T-helper 1 cell treated with Interleukin-12 subunit alpha and Interleukin-12 subunit beta and Interleukin-4 antibody, amounts not matched to agents 30 μg/mL and 1 μg/mL, for 36 hours (primary cell): ENCODE data around the gene HMBS.
"Not testable (repeated sequence)": the region's sequence is repeated elsewhere in the genome, so short reads cannot be mapped to it uniquely, and the experiment has no call there.

Source experiments
- H3K27ac Mint-ChIP-seq: one replicate; pipeline ENCODE4 v1.8.0; 2021; ENCODE audit warnings: mild to moderate bottlenecking, mixed read lengths
- H3K27me3 Mint-ChIP-seq: one replicate; pipeline ENCODE4 v1.8.0; 2021; ENCODE audit warnings: low read depth, mixed read lengths
- H3K36me3 Mint-ChIP-seq: one replicate; pipeline ENCODE4 v1.8.0; 2021; ENCODE audit warnings: low read depth, mixed read lengths
- H3K4me1 Mint-ChIP-seq: one replicate; pipeline ENCODE4 v1.8.0; 2021; ENCODE audit warnings: low read depth, mixed read lengths
- H3K4me3 Mint-ChIP-seq: one replicate; pipeline ENCODE4 v1.8.0; 2021; ENCODE audit warnings: mild to moderate bottlenecking, moderate library complexity, mixed read lengths
- H3K9me3 Mint-ChIP-seq: one replicate; pipeline ENCODE4 v1.8.0; 2021; ENCODE audit warnings: mixed read lengths

Gene HMBS

GRCh38 chr11:119089319-119089718 lies 4.6 kb downstream of the HMBS start:
- Mint-ChIP-seq H3K27me3 (no peaks in the 10 kb centered on the region), H3K4me3 (no peak overlapping the region), H3K4me1 (peaks cover 40% of the 10 kb centered on the region)

GRCh38 chr11:119091178-119091577 lies 6.5 kb downstream of the HMBS start:
- Mint-ChIP-seq H3K27ac (no peak overlapping the region), H3K27me3 (peaks cover 3% of the 10 kb centered on the region), H3K9me3 (no peaks in the 10 kb centered on the region), H3K4me1 (peaks cover 38% of the 10 kb centered on the region), H3K36me3 (peaks cover 28% of the 10 kb centered on the region), H3K4me3 (no peak overlapping the region)

More at GRCh38 chr11:119089319-119089718, 4.6 kb downstream of the HMBS start:
- Mint-ChIP-seq H3K9me3 (no peaks in the 10 kb centered on the region), H3K27ac (no peak overlapping the region), H3K36me3 (peaks cover 23% of the 10 kb centered on the region)

- peaks cover 39% of the 10 kb centered on the region for H3K4me1 Mint-ChIP-seq
- peaks cover 37% of the 10 kb centered on the region for H3K36me3 Mint-ChIP-seq
- H3K9me3 Mint-ChIP-seq: no peaks in the 10 kb centered on the region
- peak overlapping the region; percentile 92 for H3K4me3 Mint-ChIP-seq
- peaks cover 3% of the 10 kb centered on the region for H3K27me3 Mint-ChIP-seq
- H3K27ac Mint-ChIP-seq: peak overlapping the region; percentile 56
These were observed 7.5 kb downstream of the HMBS start for GRCh38 chr11:119091966-119092879.

GRCh38 chr11:119092880-119093842 lies 8.5 kb downstream of the HMBS start:
- Mint-ChIP-seq H3K27ac (peak overlapping the region; percentile 77), H3K36me3 (peaks cover 47% of the 10 kb centered on the region), H3K4me1 (peaks cover 33% of the 10 kb centered on the region), H3K9me3 (no peaks in the 10 kb centered on the region), H3K4me3 (peak overlapping the region; percentile 92), H3K27me3 (peaks cover 3% of the 10 kb centered on the region)

GRCh38 chr11:119093942-119094815 lies 9.5 kb downstream of the HMBS start:
- peak overlapping the region; percentile 97 for H3K27ac Mint-ChIP-seq
- no peaks in the 10 kb centered on the region for H3K9me3 Mint-ChIP-seq
- H3K4me3 Mint-ChIP-seq: peak overlapping the region; percentile 92
- peaks cover 3% of the 10 kb centered on the region for H3K27me3 Mint-ChIP-seq
- peaks cover 53% of the 10 kb centered on the region for H3K36me3 Mint-ChIP-seq
- peaks cover 35% of the 10 kb centered on the region for H3K4me1 Mint-ChIP-seq

- H3K27ac Mint-ChIP-seq: peak overlapping the region; percentile 97
- H3K4me1 Mint-ChIP-seq: peaks cover 36% of the 10 kb centered on the region
- no peaks in the 10 kb centered on the region for H3K9me3 Mint-ChIP-seq
- peaks cover 53% of the 10 kb centered on the region for H3K36me3 Mint-ChIP-seq
- peaks cover 3% of the 10 kb centered on the region for H3K27me3 Mint-ChIP-seq
- peak overlapping the region; percentile 92 for H3K4me3 Mint-ChIP-seq
These were observed 10.1 kb downstream of the HMBS start for GRCh38 chr11:119094816-119095065.

- H3K27me3 Mint-ChIP-seq: peaks cover 3% of the 10 kb centered on the region
- peaks cover 42% of the 10 kb centered on the region for H3K4me1 Mint-ChIP-seq
- H3K27ac Mint-ChIP-seq: peak overlapping the region; percentile 97
- H3K9me3 Mint-ChIP-seq: no peaks in the 10 kb centered on the region
- H3K36me3 Mint-ChIP-seq: peaks cover 56% of the 10 kb centered on the region
- peak overlapping the region; percentile 92 for H3K4me3 Mint-ChIP-seq
These were observed 10.6 kb downstream of the HMBS start for GRCh38 chr11:119095066-119095880.

GRCh38 chr11:119099711-119100110 lies 15.0 kb downstream of the HMBS start:
- peaks cover 34% of the 10 kb centered on the region for H3K36me3 Mint-ChIP-seq
- no peak overlapping the region for H3K27ac Mint-ChIP-seq
- peaks cover 3% of the 10 kb centered on the region for H3K27me3 Mint-ChIP-seq
- peak overlapping the region; percentile 89 for H3K4me3 Mint-ChIP-seq
- peaks cover 32% of the 10 kb centered on the region for H3K4me1 Mint-ChIP-seq
- no peaks in the 10 kb centered on the region for H3K9me3 Mint-ChIP-seq

GRCh38 chr11:119100246-119100970 lies 15.7 kb downstream of the HMBS start:
- Mint-ChIP-seq H3K4me1 (peaks cover 31% of the 10 kb centered on the region), H3K9me3 (no peaks in the 10 kb centered on the region), H3K36me3 (peaks cover 30% of the 10 kb centered on the region), H3K4me3 (peak overlapping the region; percentile 89), H3K27ac (peak overlapping the region; percentile 78), H3K27me3 (peaks cover 1% of the 10 kb centered on the region)

- Mint-ChIP-seq H3K27me3 (no peaks in the 10 kb centered on the region), H3K27ac (peak overlapping the region; percentile 97), H3K36me3 (peaks cover 29% of the 10 kb centered on the region), H3K9me3 (no peaks in the 10 kb centered on the region), H3K4me1 (peaks cover 27% of the 10 kb centered on the region), H3K4me3 (peak overlapping the region; percentile 89)
These were observed 16.5 kb downstream of the HMBS start for GRCh38 chr11:119100994-119101758.

GRCh38 chr11:119101759-119102423 lies 17.2 kb downstream of the HMBS start, which contains the start of gene DPAGT1:
DPAGT1 (minus strand) TSS chr11:119101853; CDS start chr11:119101655, 198 bp downstream.
- H3K4me1 Mint-ChIP-seq: peaks cover 29% of the 10 kb centered on the region
- peak within 1 kb of the TSS; percentile 97 for H3K27ac Mint-ChIP-seq

GRCh38 chr11:119103161-119103664 lies 18.5 kb downstream of the HMBS start:
- H3K27me3 Mint-ChIP-seq, H3K36me3 Mint-ChIP-seq, H3K9me3 Mint-ChIP-seq: not testable (repeated sequence)
- H3K4me3 Mint-ChIP-seq: peak overlapping the region; percentile 21
- H3K4me1 Mint-ChIP-seq: peaks cover 30% of the 10 kb centered on the region
- peak overlapping the region; percentile 12 for H3K27ac Mint-ChIP-seq

More at GRCh38 chr11:119101759-119102423, 17.2 kb downstream of the HMBS start, which contains the start of gene DPAGT1:
- H3K9me3 Mint-ChIP-seq: no peaks in the 10 kb centered on the region
- H3K36me3 Mint-ChIP-seq: peaks cover 21% of the 10 kb centered on the region
- no peaks in the 10 kb centered on the region for H3K27me3 Mint-ChIP-seq
- peak within 1 kb of the TSS; percentile 89 for H3K4me3 Mint-ChIP-seq
